SJCRH30 (cell line): Measurements from ENCODE around the gene GLTP. TPM values are rescaled to one million over a fixed set of nuclear protein-coding genes. Genes with fewer than 3 reads are reported as not detected.
A peak's percentile ranks its signal among the peaks of the same experiment; 100 is the strongest.

Experiments
- DNase-seq, 2 experiments: peaks; one replicate each; pipeline ENCODE4 v3.0.0-alpha.2; 2015 to 2020
- H3K27ac ChIP-seq: fragments of 250-450 bp; sonication (Bioruptor Pico); 2 replicates; pipeline ENCODE4 v1.5.1; 2020; ENCODE audit warnings: mild to moderate bottlenecking, moderate library complexity
- H3K27me3 ChIP-seq: fragments of 250-450 bp; sonication (Bioruptor Pico); 2 replicates; pipeline ENCODE4 v1.5.1; 2020; ENCODE audit warnings: mild to moderate bottlenecking, moderate library complexity
- H3K36me3 ChIP-seq: fragments of 250-450 bp; sonication (Bioruptor Pico); 2 replicates; pipeline ENCODE4 v1.5.1; 2020; ENCODE audit warnings: mild to moderate bottlenecking, moderate library complexity
- H3K4me1 ChIP-seq: fragments of 250-450 bp; sonication (Bioruptor Pico); 2 replicates; pipeline ENCODE4 v1.5.1; 2020; ENCODE audit warnings: mild to moderate bottlenecking, moderate library complexity
- H3K4me3 ChIP-seq: fragments of 250-450 bp; sonication (Bioruptor Pico); 2 replicates; pipeline ENCODE4 v1.5.1; 2020; ENCODE audit warnings: mild to moderate bottlenecking, moderate library complexity
- H3K9me3 ChIP-seq: fragments of 250-450 bp; sonication (Bioruptor Pico); replicated peaks from 2 replicates; pipeline ENCODE4 v1.5.1; 2020; ENCODE audit warnings: mild to moderate bottlenecking, moderate library complexity
- total RNA-seq: library from RNA; depleted of rRNA; stranded (reverse); fragments of >200 nt; shearing (Covaris generic); gene quantifications from 2 replicates; pipeline ENCODE4 v1.2.3, GENCODE V29; 2014

The GLTP gene
- total RNA-seq, 1 experiment from 2014 or later: 37.4 TPM

DNA sequence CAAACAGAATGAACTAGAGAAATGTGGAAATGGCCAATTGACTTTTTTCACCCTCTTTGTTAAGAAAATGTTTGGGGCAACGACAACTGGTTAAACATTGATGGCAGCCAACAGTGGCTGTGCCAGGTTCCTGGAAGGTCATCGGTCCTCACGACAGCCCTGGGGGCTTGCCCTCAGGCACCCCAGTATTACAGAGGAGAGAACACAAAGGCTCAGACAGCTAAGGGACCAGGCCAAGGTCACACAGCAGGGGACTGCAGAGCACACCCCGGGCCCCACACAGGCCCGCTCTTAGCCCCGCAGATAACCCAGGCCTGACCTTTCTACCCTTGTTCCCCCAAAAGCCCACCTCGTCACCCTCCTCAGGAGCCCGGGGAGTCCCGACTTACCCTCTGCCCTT is 48.4 kb downstream of the GLTP start:
- H3K9me3 ChIP-seq: no peaks in the 10 kb centered on the region
- no peak overlapping the region for H3K4me3 ChIP-seq
- H3K27me3 ChIP-seq: no peaks in the 10 kb centered on the region
- H3K27ac ChIP-seq: no peak overlapping the region
- H3K36me3 ChIP-seq: no peaks in the 10 kb centered on the region
- no peak for DNase-seq
- no peaks in the 10 kb centered on the region for H3K4me1 ChIP-seq

GRCh38 chr12:109831365-109831764 is 49.0 kb downstream of the GLTP start:
- Histone ChIP-seq H3K4me3 (no peak overlapping the region), H3K9me3 (no peaks in the 10 kb centered on the region), H3K36me3 (no peaks in the 10 kb centered on the region), H3K27ac (no peak overlapping the region), H3K4me1 (no peaks in the 10 kb centered on the region), H3K27me3 (no peaks in the 10 kb centered on the region)
- DNase-seq: no peak

DNA sequence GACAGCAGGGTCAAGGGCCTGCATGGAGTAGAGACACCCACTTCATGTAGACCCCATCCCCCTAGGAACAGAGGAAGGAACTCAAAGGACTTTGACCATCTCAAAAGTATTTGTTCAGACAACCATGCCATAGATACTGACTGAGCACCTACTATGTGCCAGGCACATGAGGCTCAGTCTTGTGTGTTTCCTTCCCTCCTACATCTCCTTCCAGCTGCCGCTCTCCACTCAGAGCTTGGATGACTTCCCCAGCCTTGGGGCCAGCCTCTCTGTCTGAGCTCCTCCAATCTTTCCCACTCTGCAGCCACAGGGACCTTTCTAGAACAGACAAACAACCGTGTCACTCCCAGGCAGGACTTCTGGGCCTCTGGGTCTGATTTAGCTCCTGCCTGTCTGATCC is 49.6 kb downstream of the GLTP start:
- H3K4me1 ChIP-seq: no peaks in the 10 kb centered on the region
- DNase-seq: no peak
- H3K27ac ChIP-seq: no peak overlapping the region
- no peaks in the 10 kb centered on the region for H3K9me3 ChIP-seq
- H3K4me3 ChIP-seq: no peak overlapping the region
- H3K36me3 ChIP-seq: no peaks in the 10 kb centered on the region
- no peaks in the 10 kb centered on the region for H3K27me3 ChIP-seq

DNA sequence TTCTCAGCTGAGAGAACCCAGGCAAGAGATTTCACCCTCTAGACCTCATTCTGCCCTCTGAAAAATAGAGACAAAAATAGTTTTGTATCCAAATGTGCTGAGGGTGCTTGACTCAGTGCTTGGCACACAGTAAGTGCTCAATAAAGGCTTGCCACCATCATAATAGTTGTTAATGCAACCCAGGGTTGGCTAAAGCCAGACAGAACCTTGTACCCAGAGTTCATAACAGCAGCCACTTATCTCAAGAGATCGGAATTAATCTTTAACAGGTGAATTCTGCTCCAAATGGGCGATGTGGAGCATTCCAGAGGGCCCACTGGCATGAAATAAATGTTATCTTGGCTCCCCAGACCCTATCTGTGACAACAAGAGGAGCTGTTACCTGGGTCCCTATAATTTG is 50.1 kb downstream of the GLTP start:
- H3K9me3 ChIP-seq: no peaks in the 10 kb centered on the region
- no peak overlapping the region for H3K27ac ChIP-seq
- no peak overlapping the region for H3K4me3 ChIP-seq
- H3K4me1 ChIP-seq: no peaks in the 10 kb centered on the region
- H3K36me3 ChIP-seq: no peaks in the 10 kb centered on the region
- no peaks in the 10 kb centered on the region for H3K27me3 ChIP-seq
- DNase-seq: no peak

- Histone ChIP-seq H3K27me3 (no peaks in the 10 kb centered on the region), H3K4me3 (no peak overlapping the region), H3K36me3 (no peaks in the 10 kb centered on the region), H3K9me3 (no peaks in the 10 kb centered on the region), H3K4me1 (no peaks in the 10 kb centered on the region), H3K27ac (no peak overlapping the region)
- DNase-seq: no peak
Observed at GRCh38 chr12:109829667-109830066, 50.7 kb downstream of the GLTP start.

GRCh38 chr12:109828754-109829511 is 51.4 kb downstream of the GLTP start:
- DNase-seq: no peak
- H3K4me3 ChIP-seq: no peak overlapping the region
- no peaks in the 10 kb centered on the region for H3K9me3 ChIP-seq
- H3K27ac ChIP-seq: no peak overlapping the region
- H3K27me3 ChIP-seq: no peaks in the 10 kb centered on the region
- no peaks in the 10 kb centered on the region for H3K36me3 ChIP-seq
- H3K4me1 ChIP-seq: no peaks in the 10 kb centered on the region

DNA sequence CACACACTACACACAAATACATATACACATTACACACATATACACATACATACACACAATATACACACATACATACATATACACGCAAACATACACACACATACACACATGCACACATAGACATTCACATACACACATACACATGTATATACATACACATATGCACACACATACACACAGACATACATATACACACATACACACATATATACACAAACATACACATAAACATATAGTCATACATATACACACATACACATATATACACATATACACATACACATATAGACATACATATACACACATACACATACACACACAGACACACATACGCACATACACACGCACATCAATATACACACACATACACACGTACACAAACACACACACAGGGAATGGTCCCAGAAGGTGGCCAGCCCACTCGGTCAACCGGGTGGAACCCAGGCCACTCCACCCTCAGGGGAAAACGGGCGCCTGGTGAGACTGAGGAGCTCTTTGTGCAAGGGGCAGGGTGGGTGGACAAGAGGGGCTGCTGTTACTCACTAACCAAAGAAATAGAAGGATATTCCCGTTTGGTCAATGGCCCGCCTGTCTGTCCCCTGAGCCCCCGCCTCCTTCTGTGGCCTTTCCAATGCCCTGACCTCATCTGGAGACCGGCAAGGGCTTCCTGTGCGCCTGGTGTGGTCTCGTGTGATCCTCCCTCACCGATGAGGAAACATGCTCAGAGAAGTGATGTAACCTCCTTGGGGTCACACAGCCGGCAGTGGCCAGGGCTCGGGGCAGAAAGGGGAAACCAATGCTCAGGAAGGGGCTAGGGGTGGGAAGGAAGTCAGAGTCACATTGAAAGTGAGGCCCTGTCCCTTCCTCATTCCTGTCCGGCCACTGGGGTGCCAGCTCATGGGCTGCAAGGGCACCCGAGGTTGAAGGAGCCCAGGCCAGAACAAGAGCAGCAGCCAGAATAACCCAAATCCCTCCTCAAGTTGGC is 52.5 kb downstream of the GLTP start:
- H3K27ac ChIP-seq: no peak overlapping the region
- no peak for DNase-seq
- H3K36me3 ChIP-seq: no peaks in the 10 kb centered on the region
- no peak overlapping the region for H3K4me3 ChIP-seq
- H3K27me3 ChIP-seq: no peaks in the 10 kb centered on the region
- H3K9me3 ChIP-seq: no peaks in the 10 kb centered on the region
- H3K4me1 ChIP-seq: peaks cover 2% of the 10 kb centered on the region; the same call in 1 of the 2 replicates

- H3K4me3 ChIP-seq: no peak overlapping the region
- H3K4me1 ChIP-seq: peaks cover 2% of the 10 kb centered on the region; the same call in 1 of the 2 replicates
- H3K36me3 ChIP-seq: no peaks in the 10 kb centered on the region
- H3K9me3 ChIP-seq: no peaks in the 10 kb centered on the region
- no peak for DNase-seq
- no peak overlapping the region for H3K27ac ChIP-seq
- H3K27me3 ChIP-seq: no peaks in the 10 kb centered on the region
Observed at GRCh38 chr12:109827080-109827479, 53.3 kb downstream of the GLTP start.

DNA sequence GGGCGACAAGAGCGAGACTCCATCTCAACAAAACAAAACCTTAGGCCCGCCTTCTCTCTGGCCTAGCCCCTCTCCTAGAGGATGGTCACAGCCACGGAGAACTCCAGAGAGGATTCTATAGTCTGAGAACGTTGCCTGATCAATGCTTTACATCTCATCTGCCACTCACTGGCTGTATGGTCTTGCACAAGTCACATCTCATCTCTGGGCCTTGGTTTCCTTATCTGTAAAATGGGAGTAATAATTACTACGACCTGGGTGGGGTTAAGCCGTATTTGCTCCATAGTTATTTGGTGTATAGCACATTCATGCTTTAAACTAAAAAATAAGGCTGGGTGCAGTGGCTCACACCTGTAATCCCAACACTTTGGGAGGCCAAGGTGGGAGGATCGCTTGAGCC is 55.6 kb downstream of the GLTP start:
- Histone ChIP-seq H3K9me3 (no peaks in the 10 kb centered on the region), H3K27ac (no peak overlapping the region), H3K4me1 (peaks cover 2% of the 10 kb centered on the region; the same call in 1 of the 2 replicates), H3K36me3 (no peaks in the 10 kb centered on the region), H3K27me3 (no peaks in the 10 kb centered on the region), H3K4me3 (no peak overlapping the region)
- DNase-seq: no peak

DNA sequence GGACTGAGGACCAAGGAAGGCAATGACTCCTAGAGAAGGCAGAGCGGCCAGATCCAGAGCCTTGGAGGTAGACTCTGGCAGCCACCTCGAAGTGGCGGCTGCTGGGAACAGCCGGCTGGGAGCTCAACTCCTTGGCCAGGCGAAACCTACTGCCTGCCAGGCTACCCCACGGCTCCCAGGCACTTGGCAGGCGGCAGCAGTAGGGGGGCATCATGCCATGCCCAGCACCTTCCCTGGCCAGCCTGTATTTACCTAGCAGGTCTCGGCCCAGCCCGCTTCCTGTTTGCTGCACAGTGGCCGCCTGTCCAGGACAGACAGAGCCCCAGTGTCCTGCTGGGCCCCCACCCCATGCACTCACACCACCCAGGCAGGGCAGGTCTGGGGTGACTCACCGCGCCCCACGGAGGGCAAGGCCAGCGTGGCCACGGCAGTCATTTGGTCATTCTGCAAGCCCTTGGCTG is 57.4 kb downstream of the GLTP start:
- Histone ChIP-seq H3K9me3 (no peaks in the 10 kb centered on the region), H3K27me3 (no peaks in the 10 kb centered on the region), H3K4me3 (no peak overlapping the region), H3K27ac (no peak overlapping the region), H3K36me3 (no peaks in the 10 kb centered on the region), H3K4me1 (peaks cover 2% of the 10 kb centered on the region; the same call in 1 of the 2 replicates)
- no peak for DNase-seq

GRCh38 chr12:109822416-109822815 is 57.9 kb downstream of the GLTP start:
- Histone ChIP-seq H3K4me1 (peaks cover 2% of the 10 kb centered on the region; the same call in 1 of the 2 replicates), H3K4me3 (no peak overlapping the region), H3K36me3 (no peaks in the 10 kb centered on the region), H3K27ac (no peak overlapping the region), H3K27me3 (no peaks in the 10 kb centered on the region), H3K9me3 (no peaks in the 10 kb centered on the region)
- DNase-seq: no peak

DNA sequence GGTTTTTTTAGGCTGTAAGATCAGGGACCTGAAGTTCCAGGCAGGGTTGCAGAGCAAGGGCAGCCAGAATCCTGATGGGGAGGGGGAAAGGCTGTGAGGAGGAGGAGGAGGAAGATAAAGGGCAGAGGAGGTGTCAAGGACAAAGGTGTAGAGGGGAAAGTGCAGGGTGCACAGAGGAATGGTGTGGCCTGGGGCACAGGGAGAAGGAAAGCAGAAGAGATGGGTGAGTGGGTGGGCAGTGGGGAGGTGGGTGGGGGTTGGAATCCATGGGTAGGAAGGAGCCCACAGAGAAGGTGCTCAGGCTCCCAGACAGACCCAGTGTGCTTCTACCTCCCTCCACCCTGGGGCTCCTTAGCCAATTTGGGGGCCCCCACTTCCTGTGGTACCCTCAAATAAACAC is 58.4 kb downstream of the GLTP start:
- H3K4me1 ChIP-seq: peaks cover 2% of the 10 kb centered on the region; the same call in 1 of the 2 replicates
- no peaks in the 10 kb centered on the region for H3K36me3 ChIP-seq
- no peak overlapping the region for H3K27ac ChIP-seq
- H3K27me3 ChIP-seq: no peaks in the 10 kb centered on the region
- H3K4me3 ChIP-seq: no peak overlapping the region
- H3K9me3 ChIP-seq: no peaks in the 10 kb centered on the region
- DNase-seq: no peak

DNA sequence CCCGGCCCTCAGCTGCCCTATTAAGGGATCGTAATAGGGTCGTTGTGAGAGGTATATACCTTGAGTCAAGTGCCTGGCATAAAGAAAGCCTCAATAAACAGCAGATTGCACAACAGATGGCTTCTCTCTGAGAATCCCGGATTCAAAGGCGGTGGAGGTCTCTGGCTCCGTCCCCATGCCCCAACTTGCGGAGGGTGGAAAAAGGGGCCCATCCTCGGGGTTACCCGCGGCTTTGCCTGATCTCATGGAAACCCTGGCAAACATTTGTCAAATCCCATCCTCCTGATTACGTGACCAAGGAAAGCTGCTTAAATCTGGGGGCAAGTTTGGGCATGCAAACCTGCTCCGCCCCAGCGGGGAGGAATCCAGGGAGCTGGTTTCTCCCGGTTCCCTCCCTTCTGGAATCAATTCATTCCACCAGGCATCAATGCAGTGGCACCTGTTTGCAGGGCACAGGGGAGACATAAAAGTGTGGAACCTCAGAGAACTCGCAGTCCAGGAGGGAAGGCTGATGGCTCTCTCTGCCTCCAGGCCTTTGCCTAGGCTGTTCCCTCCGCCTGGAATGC is 59.4 kb downstream of the GLTP start:
- DNase-seq: peak; percentile 79 to 84
- H3K4me1 ChIP-seq: peaks cover 2% of the 10 kb centered on the region; the same call in 1 of the 2 replicates
- no peaks in the 10 kb centered on the region for H3K27me3 ChIP-seq
- peak overlapping the region; percentile 35 for H3K27ac ChIP-seq
- H3K9me3 ChIP-seq: no peaks in the 10 kb centered on the region
- H3K36me3 ChIP-seq: no peaks in the 10 kb centered on the region
- no peak overlapping the region for H3K4me3 ChIP-seq

- Histone ChIP-seq H3K27ac (no peak overlapping the region), H3K27me3 (no peaks in the 10 kb centered on the region), H3K36me3 (no peaks in the 10 kb centered on the region), H3K9me3 (no peaks in the 10 kb centered on the region), H3K4me1 (peaks cover 2% of the 10 kb centered on the region; the same call in 1 of the 2 replicates), H3K4me3 (no peak overlapping the region)
- peak in 1 of 2 experiments; percentile 35 for DNase-seq
Observed at GRCh38 chr12:109818905-109819500, 61.3 kb downstream of the GLTP start.
